H54 (cell line): ENCODE measurements around the gene MGAT4A.
"Not testable (repeated sequence)": the region's sequence is repeated elsewhere in the genome, so short reads cannot be mapped to it uniquely, and the experiment has no call there.

ENCODE experiments used
- DNase-seq: peaks from one replicate; pipeline ENCODE4 v3.0.0; 2011; ENCODE audit warnings: low spot score, mixed read lengths; ENCODE audit not compliant: insufficient read length
- FAIRE-seq: peaks from 3 replicates; lab custom pipeline; 2011; peaks lifted over from hg19 to GRCh38; lab: Jason Lieb, UNC
- POLR2A ChIP-seq: IDR thresholded peaks from 2 replicates; pipeline ENCODE4 v1.6.1; 2011; ENCODE audit warnings: low read depth, mild to moderate bottlenecking, low read length

The MGAT4A gene

DNA sequence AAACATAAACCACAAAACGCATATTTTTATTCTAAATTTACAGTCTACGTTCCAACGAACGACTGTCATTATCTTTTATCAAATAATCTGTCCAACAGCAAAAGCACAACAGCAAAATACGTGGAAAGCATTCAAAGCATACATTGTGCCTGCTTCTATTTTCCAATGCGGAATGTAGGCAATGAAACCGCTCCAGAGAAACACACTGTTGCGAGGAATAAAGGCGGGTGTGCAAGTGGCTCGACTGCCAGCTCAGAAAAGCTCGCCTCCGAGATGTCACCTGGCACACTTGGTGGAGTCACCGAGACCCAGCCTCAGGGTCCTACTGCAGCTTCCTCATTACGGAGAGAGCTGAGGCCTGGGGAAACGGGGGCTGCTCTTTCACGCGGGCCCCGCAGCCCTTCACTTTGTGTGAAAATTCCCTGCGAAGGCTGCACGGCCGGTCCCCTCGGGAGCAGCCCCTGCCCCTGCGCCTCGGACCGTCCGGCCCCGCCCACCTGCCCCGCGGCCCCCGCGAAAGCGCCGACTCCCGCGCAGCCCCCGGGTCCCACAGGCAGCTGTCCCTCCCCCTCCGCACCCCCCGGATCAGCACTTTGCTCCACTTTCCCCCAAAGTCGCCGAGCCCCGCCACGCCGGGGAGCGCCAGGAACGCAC is 752 bp downstream of the MGAT4A start:
- no peak for DNase-seq
- FAIRE-seq: peak; percentile 23
- no peak for TF ChIP-seq POLR2A

DNA sequence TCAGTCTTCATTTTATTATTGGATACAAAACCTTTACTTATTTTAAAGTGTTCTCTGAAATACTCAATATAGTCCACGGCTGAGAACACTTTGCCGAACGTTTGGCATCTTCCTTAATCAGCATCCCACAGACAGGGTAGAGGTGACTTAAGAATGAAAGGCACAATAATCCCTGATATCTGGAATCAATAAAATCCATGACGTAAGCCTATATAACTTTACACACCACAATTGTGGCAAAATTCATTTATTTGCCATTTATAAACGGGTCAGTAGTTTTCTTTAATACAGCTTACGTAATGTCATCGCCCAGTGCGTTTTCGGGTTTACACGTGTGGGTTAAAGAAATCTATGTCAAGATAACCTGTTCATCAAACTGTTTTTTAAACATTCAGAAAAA is 1.3 kb downstream of the MGAT4A start:
- no peak for FAIRE-seq
- no peak for DNase-seq

DNA sequence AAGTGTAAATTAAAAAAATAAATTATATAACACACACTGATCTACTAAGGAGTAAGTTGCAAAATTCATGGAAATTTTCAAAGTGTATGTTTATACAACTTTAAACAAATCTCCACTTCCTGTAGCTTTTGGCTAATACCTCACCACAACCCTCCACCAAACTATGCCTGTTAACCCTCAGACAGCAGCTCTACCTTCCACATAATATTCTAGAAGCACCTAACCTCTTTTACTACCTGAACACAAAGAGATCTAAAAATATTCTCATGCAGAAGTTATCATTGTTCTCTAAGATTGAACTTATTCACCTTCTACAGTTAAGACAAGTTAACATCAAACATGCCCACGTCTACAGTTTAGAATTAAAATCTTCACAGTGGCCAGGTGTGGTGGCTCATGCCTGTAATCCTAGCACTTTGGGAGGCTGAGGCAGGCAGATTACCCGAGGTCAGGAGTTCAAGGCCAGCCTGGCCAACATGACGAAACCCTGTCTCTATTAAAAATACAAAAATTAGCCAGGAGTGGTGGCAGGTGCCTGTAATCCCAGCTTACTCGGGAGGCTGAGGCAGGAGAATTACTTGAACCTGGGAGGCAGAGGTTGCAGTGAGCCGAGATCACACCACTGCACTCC is 2.7 kb downstream of the MGAT4A start:
- FAIRE-seq, DNase-seq: not testable (repeated sequence)

More for the DNA sequence above, 1.3 kb downstream of the MGAT4A start:
- no peak for TF ChIP-seq POLR2A

DNA sequence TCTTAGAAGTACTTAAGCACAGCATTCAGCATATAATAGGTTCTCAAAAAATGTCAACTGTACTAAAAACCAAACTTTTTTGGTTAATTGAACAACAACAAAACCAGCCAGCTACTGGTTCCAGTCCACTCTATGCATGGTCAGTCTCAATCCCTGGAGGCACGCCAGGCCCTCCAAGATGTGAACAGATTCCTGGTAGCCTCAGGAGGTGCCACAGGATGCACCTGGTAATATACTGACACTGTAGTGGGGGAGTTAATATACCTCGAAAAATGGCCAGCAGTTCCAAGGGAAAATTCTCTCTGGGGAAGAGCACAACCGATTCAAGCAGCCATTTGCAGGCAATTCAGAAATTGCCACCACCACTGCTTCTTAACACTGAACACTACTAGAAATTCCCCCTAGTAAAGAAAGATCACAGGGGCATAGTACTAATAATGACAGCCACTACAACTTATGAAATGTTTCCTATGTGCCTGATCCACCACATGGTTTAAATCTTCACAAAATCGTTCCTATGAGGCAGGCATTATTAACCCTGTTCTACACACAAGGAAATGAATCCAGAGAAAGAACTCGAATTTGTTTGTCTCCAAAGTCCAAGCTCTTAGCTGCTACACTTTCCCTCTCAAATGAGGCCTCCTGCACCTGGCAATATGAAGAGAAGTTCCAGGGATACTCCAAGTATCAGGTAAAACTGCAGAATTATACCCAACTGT is 3.4 kb downstream of the MGAT4A start:
- TF ChIP-seq POLR2A: no peak
- DNase-seq (no peak), FAIRE-seq (no peak)

DNA sequence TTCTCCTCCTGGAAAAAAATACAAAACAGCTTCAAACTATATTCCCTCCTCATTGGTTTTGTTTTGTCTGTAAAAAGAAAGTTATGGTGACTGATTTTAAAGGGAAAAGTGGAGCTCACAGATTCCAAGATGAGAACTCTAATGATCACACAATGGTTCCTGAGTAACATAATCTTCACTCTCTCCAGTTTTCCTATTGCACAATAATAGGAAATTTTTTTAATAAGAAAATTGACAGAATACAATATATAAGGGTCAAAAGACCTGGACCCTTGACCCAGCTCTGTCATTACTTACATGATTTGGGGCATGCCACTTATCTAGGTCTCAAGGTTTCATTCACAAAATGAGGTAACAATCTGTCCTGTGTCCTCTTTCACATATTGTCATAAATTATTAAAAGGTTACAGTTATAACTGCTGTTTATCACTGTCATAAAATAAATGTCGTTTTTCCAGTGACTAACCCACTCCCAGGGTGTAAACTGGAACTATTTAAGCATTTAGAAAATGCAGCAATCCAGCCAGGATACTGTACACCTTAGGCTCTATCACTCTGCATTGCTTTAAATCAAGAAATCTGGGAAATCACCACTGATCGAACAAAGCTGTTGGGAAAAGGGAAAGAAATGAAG is 4.1 kb downstream of the MGAT4A start:
- no peak for DNase-seq
- no peak for TF ChIP-seq POLR2A
- FAIRE-seq: no peak

DNA sequence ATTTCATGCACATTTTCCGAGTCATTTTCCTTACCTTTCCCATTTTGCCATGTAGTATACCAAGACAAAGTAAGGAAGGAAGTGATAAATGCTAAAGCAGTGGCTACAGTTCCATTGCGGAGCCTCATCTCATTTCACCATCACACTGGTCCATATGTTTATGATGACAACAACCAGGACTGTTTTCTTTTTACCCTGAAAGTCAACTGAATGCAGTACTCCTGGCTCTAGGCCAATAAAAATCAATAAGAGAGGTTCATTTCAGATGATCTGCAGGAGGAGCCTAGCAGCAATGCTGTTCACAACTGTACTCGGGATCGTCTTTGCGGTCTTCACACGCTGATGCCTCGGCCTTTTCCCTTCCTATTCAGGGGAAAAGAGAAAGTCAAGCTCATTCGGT is 4.7 kb downstream of the MGAT4A start:
- no peak for TF ChIP-seq POLR2A
- DNase-seq (no peak), FAIRE-seq (no peak)

DNA sequence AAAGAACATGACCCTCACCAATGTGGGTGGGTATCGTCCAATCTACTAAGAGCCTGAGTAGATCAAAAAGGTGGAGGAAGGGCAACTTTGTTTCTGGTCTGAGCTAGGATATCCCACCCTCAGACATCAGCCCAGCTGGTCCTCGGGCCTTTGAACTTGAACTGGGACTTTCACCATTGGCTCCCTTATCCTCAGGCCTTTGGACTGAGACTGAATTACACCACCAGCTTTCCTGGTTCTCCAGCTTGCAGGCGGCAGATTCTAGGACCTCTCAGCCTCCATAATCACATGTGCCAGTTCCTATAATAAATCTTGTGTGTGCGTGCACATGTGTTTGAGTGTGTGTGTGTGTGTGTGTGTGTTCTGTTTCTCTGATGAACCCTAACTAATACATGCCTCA is 10.6 kb downstream of the MGAT4A start:
- DNase-seq (no peak), FAIRE-seq (no peak)
- TF ChIP-seq POLR2A: no peak

DNA sequence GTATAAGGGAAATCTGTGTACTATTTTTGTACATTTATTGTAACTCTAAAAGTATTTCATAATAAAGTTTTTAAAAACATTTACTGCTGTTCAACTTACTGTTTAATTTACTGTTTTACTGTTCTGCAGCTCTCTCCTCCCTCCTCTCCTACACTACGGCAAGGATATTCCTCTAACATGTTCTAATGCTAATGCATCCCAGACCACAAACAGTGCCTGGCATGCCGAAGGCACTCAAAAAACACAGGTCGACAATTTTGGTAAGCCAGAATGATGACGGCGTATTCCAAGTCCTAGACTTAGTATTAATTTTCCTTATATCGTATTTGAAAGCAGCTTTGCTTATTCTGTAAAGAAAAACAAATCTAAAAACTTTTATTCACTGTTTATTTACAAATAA is 13.3 kb downstream of the MGAT4A start:
- no peak for FAIRE-seq
- TF ChIP-seq POLR2A: no peak
- DNase-seq: no peak

DNA sequence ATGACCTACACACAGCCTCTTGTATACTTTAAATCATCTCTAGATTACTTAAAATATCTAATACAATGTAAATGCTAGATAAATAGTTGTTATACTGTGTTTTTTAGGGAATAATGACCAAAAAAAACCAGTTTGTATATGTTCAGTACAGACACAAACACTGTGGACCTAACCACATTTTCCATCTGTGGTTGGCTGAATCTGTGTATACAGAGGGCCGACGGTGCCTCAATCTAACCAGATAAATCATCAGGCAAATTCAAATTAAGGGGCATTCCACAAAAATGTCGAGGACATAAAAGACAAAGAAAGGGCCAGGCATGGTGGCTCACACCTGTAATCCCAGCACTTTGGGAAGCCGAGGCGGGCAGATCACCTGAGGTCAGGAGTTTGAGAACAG is 14.1 kb downstream of the MGAT4A start:
- FAIRE-seq (no peak), DNase-seq (no peak)
- no peak for TF ChIP-seq POLR2A

DNA sequence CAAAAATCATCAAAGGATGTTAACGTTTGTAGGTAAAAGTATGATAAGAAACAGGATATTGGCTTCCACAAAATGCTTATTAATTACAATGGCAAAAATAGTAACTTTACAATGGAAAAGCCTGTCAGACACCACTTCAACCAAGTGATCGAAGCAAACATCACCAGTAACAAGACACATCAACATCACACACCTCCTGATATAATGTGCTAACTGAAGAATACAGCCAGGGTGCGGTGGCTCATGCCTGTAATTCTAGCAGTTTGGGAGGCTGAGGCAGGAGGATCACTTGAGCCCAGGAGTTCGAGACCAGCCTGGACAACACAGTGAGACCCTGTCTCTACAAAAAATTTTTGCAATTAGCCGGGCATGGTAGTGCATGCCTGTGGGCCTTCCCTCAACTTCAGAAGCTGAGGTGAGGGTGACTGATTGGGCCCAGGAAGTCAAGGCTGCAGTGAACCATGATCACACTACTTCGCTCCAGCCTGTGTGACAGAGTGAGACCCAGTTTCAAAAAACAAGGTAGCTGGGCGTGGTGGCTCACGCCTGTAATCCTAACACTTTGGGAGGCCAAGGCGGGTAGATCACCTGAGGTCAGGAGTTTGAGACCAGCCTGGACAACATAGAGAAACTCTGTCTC is 15.0 kb downstream of the MGAT4A start:
- DNase-seq: no peak
- no peak for FAIRE-seq
- TF ChIP-seq POLR2A: no peak

DNA sequence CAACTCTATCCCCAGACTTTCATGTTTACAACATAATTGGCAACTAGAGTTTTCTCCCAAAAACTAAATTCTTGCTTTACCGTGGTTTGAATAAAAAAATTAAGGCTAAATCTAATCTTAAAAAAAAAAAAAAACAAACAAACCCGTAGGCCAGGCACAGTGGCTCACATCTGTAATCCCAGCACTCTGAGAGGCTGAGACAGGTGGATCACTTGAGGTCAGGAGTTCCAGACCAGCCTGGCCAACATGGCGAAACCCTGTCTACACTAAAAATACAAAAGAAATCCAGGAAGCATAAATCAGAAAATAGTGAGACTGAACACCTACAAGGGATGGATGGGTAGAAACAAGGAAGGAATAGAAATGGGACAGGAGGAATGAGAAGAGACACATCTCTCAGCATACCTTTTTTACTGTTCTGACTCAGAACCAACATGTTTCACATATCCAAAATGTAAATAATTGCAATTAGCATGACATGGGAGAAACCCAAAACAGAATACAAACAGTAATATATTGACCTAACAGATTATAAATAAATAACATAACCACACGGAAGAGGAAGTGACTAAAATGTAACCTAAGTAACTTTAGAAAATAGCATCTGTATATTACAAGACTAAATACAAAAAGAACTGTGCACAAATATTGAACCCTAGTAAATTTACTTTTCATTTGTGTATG is 17.5 kb downstream of the MGAT4A start:
- no peak for FAIRE-seq
- DNase-seq: no peak
- no peak for TF ChIP-seq POLR2A

DNA sequence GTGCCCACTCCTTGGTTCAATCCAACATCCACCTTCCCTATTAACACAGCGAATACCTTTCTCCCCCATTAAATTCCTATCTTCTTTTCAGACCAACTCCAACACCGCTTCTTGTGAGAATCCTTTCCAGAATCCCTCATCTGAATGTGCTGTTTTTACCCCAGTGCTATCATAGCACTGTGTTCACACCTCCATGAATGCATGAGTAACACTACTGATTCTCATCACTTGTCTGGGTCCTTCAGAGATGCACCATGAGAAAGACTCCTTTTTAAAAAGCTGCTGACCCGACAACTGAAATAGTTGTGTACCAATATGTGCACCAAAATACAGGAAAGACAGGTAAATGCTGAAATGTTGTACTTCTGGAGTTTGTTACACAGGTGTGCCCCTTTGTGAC is 18.8 kb downstream of the MGAT4A start:
- no peak for TF ChIP-seq POLR2A
- DNase-seq (no peak), FAIRE-seq (no peak)

DNA sequence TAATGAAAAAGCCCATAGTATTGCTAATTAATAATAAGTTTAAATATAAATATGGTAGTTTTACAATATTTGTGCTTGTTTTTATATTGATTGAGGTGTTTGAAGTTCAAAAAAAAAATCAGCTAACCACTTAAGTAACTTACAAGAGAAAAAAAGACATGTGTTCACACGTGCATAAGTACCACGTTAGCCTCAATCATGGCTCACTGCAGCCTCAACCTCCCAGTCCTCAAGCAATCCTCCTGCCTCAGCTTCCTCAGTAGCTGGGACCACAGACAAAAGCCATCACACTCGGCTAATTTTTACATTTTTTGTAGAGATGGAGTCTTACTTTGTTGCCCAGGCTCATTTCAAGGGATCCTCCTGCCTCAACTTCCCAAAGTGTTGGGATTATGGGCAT is 19.4 kb downstream of the MGAT4A start:
- DNase-seq: no peak
- no peak for FAIRE-seq
- TF ChIP-seq POLR2A: no peak
